NCI-H748 (cell line): Measurements from ENCODE around the gene TMEM47.
A peak's percentile ranks its signal among the peaks of the same experiment; 100 is the strongest.

Source experiments
- DNase-seq: peaks from one replicate; lab custom pipeline; 2025; ENCODE audit not compliant: unreplicated experiment; lab: John Stamatoyannopoulos, UW

The TMEM47 gene

DNA sequence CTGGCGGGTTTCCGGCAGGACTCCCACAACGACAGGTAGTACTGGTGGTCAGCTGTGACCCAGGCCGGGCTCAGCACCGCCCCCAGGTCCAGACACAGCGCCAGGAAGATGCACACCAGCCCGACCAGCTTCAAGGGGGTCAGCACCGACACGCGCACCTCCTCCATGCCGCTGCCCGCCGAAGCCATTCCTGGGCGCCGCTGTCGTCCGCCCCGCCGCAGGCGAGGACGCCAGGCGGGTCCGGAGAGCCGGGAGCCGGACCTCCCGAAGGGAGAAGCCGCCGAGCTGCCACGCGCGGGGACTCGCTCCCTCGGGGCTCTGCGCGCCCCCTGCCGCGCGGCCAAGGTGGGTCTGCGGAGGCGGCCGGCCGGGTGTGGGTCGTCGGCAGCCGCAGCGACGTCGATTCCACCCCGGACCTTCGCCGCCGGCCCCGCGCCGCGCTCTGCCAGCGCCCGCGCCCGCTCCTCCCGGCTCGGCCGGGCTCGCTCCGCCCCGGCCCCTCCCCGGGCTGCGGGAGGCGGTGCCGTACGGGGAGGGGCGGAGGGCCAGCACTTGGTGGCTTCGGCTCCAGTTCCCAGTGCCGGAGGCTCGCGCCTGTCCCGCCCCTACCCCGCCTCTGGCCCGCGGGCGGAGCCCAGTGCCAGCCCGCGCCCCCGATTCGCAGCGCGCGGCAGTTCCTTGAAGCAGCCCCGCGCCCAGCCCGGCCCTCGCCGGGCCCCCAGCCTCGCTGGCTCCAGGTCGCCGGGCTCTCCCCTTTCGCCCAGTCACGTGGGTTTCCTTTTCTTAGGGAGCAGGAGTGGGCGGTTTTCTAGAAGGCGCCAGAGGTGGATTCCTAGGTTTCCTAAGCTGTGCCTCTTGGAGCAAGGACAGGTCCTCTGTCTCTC lies at the start of gene TMEM47:
Gene TMEM47, minus strand, starts transcription at position 444 of the 884 bp plus-strand sequence. Its CDS starts 256 bp downstream, at position 188.
- peak; percentile 76 for DNase-seq

DNA sequence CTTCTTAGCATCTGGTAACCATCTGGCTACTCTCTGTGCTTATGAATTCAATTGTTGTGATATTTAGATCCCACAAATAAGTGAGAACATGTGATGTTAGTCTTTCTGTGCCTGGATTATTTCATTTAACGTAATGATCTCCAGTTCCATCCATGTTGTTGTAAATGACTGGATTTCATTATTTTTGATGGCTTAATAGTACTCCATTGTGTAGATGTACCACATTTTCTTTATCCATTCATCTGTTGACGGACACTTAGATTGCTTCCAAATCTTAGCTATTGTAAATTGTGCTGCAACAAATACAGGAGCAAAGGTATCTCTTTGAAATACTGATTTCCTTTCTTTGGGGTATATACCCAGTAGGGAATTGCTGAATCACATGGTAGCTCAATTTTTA lies 30.0 kb upstream of the TMEM47 start:
- no peak for DNase-seq

DNA sequence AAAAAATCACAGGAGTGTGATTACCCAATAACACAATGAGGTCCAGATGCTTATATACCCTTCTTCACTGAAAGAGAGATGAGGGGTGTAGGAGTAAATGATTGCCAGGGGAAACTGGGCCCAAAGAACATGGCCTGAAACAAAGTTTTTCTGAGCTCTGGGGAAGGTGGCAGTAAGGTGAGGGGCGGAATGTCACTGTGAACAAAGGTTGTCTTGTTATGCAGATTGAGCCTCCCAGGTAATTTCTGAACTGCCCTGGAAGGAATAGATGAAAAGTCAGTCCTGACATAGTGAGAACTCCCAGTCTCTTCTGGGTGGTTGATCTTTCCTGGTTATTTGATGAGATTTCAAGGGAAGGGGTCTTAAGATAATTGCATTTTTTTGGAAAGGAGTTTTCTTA lies 2.5 kb upstream of the TMEM47 start:
- no peak for DNase-seq

DNA sequence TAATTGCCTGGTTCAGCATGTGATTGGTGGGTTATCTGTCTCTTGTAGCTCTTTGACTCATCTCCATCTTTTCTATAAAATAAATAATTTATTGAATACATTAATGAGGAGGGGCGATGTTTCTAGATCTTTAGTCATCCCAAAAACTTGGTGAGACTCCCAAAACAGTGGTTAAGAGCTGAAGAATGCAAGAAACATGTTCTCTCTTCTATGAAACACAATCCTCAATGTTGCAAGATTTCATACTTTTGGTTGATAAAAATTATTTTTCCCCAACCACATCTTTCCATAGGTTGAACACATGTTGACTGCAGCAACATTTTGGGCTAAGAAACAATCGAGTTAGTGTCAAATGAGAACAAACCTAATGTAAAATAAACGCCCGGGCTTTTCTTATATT lies 1.2 kb upstream of the TMEM47 start:
- DNase-seq: no peak

DNA sequence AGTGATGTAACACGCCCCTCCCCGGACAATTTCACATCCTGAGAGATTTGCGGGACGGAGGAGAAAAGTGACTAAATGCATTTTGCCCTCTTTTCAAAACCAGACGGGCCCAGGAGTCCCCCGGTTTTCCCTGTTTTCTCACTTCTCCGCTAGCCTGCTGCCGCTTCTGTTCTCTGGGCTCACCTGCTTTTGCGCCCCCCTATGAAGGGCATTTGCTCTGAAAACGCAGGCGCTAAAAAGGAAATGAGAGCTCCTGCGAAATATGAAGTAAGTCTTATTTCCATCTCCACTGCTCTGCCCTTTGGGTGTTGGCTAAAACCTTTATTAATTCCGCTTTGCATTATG lies 613 bp upstream of the TMEM47 start:
- DNase-seq: peak; percentile 41

DNA sequence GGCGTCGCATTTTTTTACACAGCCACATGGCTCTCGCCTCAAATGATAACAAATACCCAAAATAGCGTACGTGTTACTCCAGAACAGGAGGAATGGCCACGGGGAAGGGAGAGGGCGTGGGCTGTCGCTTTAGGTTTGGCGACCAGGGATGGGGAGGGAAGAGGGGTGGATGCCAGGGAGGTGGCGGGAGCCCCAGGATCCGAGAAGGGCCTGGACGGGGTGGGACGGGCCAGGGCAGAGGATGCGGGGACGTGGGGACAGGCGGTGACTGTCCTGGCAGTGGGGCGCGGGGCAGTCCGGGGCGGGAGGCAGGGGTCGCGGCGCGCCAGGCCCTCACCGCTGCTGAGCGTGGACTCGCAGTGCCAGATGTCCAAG lies 631 bp downstream of the TMEM47 start:
- DNase-seq: no peak

DNA sequence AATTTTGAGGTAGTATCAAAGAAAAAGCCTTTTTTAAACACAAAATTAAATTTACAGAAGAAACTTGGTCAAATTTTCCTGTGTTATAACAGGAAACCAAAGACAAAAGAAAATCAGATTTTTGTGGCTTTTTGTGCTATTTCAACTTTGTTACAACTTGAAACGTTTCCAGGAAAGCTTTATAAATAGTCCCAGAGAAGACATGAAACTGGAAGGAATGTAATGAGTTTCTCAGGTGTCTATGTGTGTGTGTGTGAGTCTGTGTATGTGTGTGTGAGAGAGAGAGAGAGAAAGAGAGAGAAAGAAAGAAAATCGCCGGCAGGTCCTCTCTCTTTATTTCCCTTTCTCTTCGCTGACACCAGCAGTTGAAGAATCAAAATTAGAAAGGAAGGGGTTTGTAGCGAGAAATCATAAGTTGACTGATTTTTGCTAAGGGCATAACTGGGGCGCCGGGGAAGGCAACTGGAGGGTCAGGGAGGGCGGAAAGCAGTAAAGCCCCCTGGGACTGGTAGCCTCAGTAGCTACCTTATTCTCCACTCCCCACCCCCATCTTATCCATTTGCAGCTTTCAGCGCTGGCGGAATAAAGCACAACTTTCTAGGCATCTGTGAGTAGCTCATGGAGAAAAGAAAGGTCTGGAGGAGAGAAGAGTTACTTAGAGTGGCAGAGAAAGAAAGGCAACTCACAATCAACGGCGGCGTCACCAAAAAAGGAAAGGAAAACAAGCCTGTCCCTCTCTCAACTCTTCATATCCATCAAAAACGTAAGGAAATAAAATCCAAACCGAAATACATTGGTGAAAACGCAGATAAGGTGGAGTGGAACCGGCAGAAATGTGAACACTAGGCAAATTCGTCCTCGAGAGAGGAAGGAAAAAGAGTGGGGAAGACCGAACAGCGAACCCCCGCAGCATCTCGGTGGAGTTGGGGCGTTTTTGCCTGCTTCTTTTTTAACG lies 1.3 kb downstream of the TMEM47 start:
- no peak for DNase-seq

DNA sequence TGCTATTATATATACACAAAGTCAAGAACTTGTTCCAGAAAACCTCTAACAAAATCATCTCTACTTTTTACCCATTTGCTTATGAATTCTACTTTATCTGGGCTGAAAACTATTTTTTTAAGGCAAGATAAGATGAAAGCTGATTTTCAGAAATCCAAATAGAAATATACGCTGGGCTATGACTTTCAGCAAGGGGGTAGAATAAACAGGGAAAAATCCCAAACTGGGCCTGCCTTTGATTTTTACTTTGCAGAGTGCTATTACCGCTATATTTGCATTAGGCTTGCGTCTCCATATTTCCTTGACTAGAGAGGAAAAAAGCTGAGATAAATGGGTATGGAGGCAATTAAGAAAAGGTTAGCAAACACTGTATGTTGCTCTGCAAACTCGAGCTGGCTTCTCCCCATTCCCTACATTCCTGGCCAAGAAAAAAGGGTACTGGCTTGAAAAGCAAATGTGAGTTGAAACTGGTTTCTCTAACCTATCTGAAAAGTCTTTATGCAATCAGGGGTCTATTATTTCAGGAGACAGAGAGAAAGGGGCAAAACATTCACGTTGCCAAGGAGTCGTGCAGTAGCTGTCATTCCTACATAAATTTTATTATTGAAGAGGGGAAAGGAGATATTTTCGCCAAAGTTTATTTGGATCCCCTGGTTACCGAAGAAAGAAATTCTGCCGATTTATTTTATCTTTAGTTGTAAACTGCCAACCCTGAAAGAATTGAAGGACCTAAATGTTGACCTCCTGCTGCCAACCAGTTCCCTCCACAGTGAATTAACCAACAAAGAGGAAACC lies 2.2 kb downstream of the TMEM47 start:
- no peak for DNase-seq

DNA sequence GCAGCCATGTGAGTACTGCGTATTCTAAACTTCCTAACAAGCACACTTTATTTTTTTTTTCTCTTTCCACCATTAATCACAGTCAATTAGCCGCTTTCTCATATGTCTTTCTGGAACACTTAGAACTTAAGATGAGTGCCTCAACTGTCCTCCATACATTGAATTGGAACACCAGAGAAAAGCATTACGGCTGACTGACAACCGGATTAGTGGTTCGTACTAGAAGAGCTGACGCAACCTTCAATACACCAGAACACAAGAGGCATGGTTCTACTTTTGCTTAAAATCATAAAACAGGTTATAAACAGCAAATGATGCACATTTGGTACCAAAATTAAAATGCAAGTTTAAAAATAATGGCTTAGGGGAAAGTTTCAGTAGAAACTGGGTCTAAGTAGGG lies 3.3 kb downstream of the TMEM47 start:
- no peak for DNase-seq

DNA sequence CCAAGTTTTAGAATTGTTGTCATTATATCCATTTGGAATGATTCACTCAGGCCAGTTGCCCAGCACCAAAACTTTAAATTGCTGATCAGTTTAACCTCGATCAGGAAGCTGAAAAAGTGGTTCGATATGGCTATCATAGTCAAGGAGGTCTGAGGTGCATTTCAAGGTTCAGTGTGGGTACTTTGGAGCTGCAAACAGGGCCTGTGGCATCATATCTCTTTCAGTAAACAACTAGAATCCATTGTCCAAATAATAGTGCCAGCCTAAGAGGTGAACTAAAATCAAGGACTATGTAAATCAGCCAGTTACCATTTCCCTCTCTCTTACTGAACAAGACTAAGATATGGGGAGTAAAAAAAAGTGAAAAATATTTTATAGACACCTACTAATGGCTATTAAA lies 14.2 kb downstream of the TMEM47 start:
- DNase-seq: no peak

DNA sequence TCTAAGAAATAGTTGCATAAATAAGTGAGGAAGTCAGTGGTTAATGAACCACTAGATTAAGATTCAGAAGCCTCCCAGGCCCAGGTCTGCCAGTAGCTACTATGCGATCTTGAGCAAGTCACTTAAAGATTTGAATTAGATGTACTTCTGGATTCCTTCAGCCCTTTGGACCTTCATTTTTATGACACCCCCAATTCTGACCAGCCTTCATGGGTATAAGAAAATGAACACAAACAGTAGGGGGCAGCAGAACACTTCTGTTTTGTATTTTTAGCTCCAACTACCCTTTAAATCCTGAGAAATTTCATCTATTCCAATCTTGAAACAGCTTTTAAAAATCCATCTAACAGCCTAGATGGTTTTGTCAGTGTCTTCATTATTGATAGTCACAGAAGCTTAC lies 19.0 kb downstream of the TMEM47 start:
- DNase-seq: peak; percentile 15

DNA sequence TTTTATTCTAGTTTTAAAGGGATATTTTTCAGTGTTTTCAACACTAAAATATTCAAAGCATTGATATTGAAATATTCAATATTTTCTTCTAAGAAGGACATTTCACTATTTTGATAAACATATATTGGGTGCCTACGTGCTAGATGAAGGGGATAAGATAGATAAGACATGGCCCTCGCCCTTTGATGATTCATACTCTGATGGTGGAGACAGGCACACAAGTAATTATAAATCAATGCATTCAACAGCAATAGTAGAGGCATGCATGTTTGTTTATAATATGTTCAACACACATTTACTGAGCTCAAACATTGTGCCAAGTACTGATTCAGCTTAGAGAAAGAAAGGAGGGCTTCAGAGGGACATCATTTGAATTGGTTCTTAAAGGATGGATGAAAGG lies 22.7 kb downstream of the TMEM47 start:
- no peak for DNase-seq

DNA sequence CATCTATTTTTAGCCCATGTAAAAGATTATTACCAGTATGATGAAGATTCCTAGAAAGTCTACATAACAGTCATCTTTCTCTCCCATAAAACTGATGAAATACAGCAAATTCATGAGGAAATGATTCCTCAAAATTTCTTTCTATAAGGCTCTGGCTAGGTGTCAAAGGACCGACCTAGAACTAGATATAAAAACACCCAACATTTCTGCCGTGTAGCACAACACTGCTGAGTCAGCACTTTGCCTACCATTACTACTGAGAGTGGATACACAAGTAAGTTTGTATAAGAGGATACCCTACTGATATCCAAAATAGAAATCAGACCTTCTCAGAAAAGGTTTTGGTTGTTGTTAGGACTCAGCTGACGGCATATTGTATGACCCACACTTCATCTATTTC lies 24.7 kb downstream of the TMEM47 start:
- DNase-seq: no peak

DNA sequence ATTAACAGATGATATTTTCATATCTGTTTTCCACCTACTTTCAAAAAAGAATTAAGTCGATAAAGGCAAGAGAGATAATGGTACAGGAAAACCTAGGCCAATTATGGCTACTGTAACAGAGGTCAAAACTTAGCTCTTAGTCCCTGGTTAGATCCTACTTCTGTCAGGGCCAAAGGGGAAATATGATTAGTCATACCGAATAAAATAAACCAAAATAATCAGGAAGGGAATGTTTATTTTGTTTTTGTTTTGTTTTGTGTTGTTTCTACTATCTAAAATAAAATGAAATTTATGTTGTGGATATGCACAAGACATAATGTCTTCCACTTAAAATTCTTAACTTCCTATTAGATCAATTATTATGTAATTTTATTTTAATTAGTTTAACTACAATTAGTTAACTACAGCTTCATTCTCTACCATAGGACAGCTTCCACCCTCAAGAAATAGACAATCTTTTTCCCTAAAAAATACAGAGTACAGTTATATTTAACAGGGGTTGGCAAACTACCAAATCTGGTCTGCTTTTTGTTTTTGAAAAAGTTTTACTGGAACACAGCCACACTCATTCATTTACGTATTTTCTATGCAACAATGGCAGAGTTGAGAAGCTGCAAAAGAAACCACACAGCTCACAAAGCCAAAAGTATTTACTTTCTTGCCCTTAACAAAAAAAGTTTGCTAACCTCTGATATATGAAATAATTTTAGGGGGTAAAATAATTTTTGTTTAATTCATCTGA lies 25.4 kb downstream of the TMEM47 start:
- DNase-seq: no peak

DNA sequence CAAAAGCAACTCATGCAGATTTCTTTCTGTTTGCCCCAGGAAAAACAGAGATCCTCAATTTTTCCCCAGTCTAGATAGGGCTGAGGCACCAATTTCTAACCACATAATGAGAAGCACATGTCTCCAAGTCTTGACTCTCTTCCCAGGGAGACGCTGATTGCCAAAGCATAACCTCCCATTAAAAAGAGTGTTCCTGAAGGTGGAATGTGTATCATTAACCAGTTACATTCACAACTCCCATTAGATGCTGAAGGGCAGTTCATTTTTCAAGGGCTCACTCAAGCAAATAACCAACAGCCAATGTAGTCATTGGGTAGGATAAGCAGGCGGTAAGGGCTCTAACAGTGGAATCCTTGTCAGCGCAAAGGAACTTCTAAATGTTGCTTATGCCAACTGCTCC lies 27.5 kb downstream of the TMEM47 start:
- no peak for DNase-seq

DNA sequence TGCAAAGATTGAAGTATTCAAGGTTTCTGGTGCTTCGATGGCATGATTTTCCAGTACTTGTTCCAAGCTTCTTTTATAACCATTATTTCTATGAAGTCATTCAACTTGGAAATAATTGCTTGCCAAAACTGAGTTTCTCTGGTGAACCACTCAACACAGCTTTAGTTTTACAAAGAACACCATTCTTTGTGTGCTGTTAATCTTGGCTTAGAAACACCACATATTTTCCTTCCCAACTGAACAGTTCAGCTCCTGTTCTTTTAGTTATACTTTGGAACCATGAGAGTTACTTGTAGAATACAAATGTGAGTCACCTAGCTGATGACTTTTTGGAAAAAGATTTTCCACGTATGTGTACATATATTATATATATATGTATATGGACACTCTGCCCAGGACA lies 32.7 kb downstream of the TMEM47 start:
- DNase-seq: no peak

DNA sequence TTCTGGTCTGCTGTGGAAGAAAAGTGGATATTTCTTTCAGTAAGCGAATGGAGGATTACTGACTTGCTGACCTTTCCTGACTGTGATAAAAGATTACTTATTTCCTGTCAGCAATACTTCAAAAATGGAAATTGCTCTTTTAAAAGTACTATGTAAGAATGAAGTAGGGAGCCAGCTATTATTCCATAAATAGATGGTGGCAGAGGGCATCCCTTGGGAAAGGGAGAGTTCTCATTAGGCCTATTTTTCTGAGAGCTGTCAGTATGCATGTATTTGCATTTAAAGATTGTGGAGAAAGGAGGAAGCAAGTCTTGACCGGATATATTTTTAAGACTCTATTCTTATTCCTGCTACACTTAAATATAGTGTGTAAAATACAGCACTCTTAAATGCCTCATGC lies 37.2 kb downstream of the TMEM47 start:
- no peak for DNase-seq

DNA sequence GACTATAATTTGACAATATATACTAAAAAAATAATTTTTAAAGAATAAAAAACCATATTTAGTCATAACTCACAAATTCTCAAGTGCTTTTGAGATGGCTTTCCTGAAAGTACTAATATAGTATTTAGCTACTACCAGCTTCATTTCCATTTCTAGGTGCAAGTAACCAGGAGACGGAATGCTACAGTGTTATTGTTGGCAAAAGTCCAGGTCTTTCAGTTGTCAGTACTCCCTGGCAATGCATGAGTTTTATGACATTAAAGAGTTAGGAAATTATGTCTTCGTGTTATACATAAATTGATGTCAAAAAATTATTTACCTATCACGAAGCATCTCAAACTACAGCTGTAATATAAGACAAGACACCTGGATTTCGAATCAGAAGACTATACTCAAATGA lies 45.0 kb downstream of the TMEM47 start:
- peak; percentile 7 for DNase-seq

DNA sequence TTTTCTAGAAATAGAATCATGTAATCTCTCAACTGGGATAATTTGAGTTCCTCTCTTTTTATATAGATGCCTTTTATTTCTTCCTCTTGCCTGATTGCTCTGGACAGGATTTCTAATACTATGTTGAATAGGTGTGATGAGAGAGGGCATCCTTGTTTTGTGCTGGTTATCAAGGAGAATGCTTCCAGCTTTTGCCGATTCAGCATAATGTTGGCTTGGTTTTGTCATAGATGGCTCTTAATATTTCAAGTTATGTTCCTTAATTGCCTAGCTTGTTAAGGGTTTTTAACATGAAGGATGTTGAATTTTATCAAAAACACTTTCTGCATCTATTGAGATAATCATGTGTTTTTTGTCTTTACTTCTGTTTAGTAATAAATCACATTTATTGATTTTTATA lies 58.7 kb downstream of the TMEM47 start:
- DNase-seq: no peak

DNA sequence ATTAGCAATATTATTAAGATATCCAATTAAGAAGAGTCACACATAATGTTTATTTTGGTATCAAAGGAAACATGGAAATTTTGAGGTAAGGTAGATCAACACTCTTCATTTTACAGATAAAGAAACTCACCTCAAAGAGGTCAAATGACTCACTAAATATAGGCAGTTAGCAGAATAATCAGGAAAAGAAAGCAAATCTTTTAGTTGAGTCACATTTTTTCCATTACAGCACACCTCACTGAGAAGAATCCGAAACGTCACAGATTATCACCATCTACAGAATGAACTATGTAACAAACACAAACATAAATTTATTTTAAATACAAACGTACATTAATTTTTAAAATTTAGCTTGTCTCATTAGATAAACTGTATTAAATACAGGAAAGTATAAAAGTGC lies 70.1 kb downstream of the TMEM47 start:
- no peak for DNase-seq
